Measurements from ENCODE around the gene LRRC47. TPM values are rescaled to one million over a fixed set of nuclear protein-coding genes. Genes with fewer than 3 reads are reported as not detected.
"Not testable (repeated sequence)": the region's sequence is repeated elsewhere in the genome, so short reads cannot be mapped to it uniquely, and the experiment has no call there.

Gene LRRC47
- total and polyA plus RNA-seq, 4 experiments from 2014 or later: 19.0 to 58.0 (median 47.1) TPM

DNA sequence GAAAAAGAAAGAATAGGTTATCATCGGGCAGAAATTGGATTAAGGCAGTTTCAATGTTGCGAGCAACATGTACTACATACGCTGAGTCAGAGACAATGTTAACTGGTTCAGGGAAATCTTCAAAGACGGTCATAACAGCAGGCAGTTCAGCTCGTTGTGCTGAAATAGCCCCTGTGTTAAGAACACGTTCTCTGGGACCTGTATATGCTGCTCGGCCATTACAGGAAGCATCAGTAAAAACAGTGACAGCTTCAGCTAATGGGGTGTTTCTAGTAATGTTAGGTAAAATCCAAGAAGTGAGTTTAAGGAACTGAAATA lies 8.3 kb upstream of the LRRC47 start:
- H3K36me3 Mint-ChIP-seq; H3K4me3 Mint-ChIP-seq; POLR2A ChIA-PET (ENCODE audit: partially characterized antibody); H3K9me3 ChIP-seq (ENCODE audit: control insufficient read depth in 1 of 2, low read length in 2 of 2); H3K4me3 ChIP-seq (ENCODE audit: low read length in 2 of 2); H3K27ac ChIP-seq (ENCODE audit: low read depth, low read length); H3K9me3 Mint-ChIP-seq; DNase-seq; intact Hi-C loops (cut with micrococcal nuclease); H3K36me3 ChIP-seq (ENCODE audit: insufficient read depth, low read length); H3K4me1 Mint-ChIP-seq; H3K27ac Mint-ChIP-seq; H3K27me3 ChIP-seq (ENCODE audit: insufficient read depth, low read length); H3K4me1 ChIP-seq (ENCODE audit: insufficient read depth, low read length): not testable (repeated sequence)
- H3K27me3 Mint-ChIP-seq: peaks cover 9 to 19% of the 10 kb centered on the region in 2 donors
- CTCF ChIA-PET (ENCODE audit: partially characterized antibody): interaction anchor here (1.5 kb wide), 1 partner anchor 29 kb away, joined by 3 read pairs; no protein-coding TSS in a partner anchor

DNA sequence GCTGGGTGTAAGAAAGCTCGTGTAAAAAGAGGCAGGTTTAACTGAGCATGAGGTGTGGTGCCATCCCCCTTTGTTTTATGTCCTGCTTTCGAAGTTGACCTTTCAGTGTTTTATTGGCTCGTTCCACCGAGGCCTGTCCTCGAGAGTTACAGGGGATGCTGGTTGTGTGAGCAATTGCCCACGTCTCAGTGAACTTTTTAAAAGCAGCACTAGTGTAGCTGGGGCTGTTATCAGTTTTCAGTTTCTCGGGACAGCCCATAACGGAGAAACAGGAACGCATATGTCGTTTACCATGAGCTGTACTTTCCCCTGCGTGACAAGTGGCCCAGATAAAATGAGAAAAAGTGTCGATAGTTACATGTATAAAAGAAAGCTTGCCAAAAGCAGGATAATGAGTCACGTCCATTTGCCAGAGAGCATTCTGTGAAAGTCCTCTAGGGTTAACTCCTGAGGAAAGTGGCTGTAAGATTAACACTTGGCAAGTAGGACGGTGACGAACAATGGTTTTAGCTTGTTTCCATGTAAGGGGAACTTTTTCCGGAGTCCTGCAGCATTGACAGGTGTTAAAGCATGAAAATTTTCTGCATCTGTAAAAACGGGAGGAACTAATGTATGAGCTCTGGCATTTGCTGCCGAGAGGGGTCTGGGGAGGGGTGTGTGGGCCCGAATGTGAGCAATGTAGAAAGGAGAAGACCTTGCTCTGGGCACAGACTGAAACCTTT lies 7.8 kb upstream of the LRRC47 start:
- intact Hi-C loops (cut with micrococcal nuclease): no loop called here
- H3K36me3 ChIP-seq (ENCODE audit: insufficient read depth, low read length): no peaks in the 10 kb centered on the region
- H3K4me1 ChIP-seq (ENCODE audit: insufficient read depth, low read length): no peaks in the 10 kb centered on the region
- peak overlapping the region in 1 of 8 donors; percentile 29 for H3K4me3 Mint-ChIP-seq
- no peak overlapping the region for H3K27ac Mint-ChIP-seq
- H3K9me3 ChIP-seq (ENCODE audit: control insufficient read depth in 1 of 2, low read length in 2 of 2): no peaks in the 10 kb centered on the region
- ChIA-PET POLR2A (ENCODE audit: partially characterized antibody) (no interaction called here), CTCF (ENCODE audit: partially characterized antibody) (interaction anchor here (1.5 kb wide), 1 partner anchor 28 kb away, joined by 3 read pairs; no protein-coding TSS in a partner anchor)
- peaks cover 3 to 6% (median 4%) of the 10 kb centered on the region in 4 donors for H3K4me1 Mint-ChIP-seq
- H3K9me3 Mint-ChIP-seq: peaks cover 0 to 5% (median 0%) of the 10 kb centered on the region in 8 donors
- no peak overlapping the region for H3K27ac ChIP-seq (ENCODE audit: low read depth, low read length)
- H3K4me3 ChIP-seq (ENCODE audit: low read length in 2 of 2): no peak overlapping the region
- no peak for DNase-seq
- no peaks in the 10 kb centered on the region for H3K36me3 Mint-ChIP-seq
- no peaks in the 10 kb centered on the region for H3K27me3 ChIP-seq (ENCODE audit: insufficient read depth, low read length)
- peaks cover 9 to 19% of the 10 kb centered on the region in 2 donors for H3K27me3 Mint-ChIP-seq

DNA sequence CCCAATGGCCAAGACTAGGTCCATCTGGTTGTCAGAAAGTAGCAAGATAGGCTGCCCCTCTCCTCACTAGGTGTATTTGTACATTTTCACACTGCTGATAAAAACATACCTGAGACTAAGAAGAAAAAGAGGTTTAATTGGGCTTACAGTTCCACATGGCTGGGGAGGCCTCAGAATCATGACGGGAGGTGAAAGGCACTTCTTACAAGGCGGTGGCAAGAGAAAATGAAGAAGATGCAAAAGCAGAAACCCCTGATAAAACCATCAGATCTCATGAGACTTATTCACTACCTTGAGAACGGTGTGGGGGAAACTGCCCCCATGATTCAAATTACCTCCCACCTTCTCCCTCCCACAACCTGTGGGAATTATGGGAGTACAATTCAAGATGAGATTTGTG lies 4.5 kb upstream of the LRRC47 start:
- intact Hi-C loops (cut with micrococcal nuclease); H3K36me3 ChIP-seq (ENCODE audit: insufficient read depth, low read length); H3K9me3 ChIP-seq (ENCODE audit: control insufficient read depth in 1 of 2, low read length in 2 of 2); POLR2A ChIA-PET (ENCODE audit: partially characterized antibody); H3K4me1 ChIP-seq (ENCODE audit: insufficient read depth, low read length); H3K4me3 ChIP-seq (ENCODE audit: low read length in 2 of 2); H3K4me3 Mint-ChIP-seq; DNase-seq; H3K9me3 Mint-ChIP-seq; H3K27ac ChIP-seq (ENCODE audit: low read depth, low read length); H3K27me3 ChIP-seq (ENCODE audit: insufficient read depth, low read length); H3K36me3 Mint-ChIP-seq: not testable (repeated sequence)
- peaks cover 12 to 17% (median 15%) of the 10 kb centered on the region in 4 donors for H3K4me1 Mint-ChIP-seq
- CTCF ChIA-PET (ENCODE audit: partially characterized antibody): interaction anchor here (1.0 to 1.4 kb wide), 3 partner anchors 25 to 68 kb away, joined by 3 read pairs; no protein-coding TSS in a partner anchor
- peaks cover 7 to 22% of the 10 kb centered on the region in 2 donors for H3K27me3 Mint-ChIP-seq
- H3K27ac Mint-ChIP-seq: peak overlapping the region in 2 of 7 donors; percentile 54 to 59

DNA sequence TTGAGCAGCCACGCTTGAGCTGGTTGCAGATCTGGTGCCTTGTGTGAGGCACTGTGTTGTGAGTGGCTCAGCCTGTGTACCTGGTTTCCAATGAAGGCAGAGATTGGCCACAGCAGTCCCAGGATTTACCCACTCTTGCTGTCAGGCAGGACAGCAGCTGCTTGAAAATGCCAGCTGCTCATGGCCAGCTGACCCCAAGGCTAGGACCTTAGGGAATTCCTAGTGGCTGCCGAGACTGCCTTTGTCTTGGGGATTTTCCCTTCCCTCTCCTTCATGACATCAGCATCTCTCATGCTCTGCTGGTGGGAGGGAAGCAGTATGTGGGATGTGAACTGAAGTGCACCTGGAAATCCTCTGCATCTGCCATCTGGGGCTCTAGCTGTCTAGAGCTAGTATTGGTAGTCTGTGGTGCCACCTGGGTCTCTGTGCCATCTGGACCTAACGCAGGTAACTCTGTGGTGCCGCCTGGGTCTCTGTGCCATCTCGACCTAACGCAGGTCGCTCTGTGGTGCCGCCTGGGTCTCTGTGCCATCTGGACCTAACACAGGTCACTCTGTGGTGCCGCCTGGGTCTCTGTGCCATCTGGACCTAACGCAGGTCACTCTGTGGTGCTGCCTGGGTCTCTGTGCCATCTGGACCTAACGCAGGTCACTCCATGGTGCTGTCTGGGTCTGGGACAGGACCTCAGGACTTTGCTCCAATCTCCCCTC lies 3.8 kb upstream of the LRRC47 start:
- no peaks in the 10 kb centered on the region for H3K9me3 ChIP-seq (ENCODE audit: control insufficient read depth in 1 of 2, low read length in 2 of 2)

DNA sequence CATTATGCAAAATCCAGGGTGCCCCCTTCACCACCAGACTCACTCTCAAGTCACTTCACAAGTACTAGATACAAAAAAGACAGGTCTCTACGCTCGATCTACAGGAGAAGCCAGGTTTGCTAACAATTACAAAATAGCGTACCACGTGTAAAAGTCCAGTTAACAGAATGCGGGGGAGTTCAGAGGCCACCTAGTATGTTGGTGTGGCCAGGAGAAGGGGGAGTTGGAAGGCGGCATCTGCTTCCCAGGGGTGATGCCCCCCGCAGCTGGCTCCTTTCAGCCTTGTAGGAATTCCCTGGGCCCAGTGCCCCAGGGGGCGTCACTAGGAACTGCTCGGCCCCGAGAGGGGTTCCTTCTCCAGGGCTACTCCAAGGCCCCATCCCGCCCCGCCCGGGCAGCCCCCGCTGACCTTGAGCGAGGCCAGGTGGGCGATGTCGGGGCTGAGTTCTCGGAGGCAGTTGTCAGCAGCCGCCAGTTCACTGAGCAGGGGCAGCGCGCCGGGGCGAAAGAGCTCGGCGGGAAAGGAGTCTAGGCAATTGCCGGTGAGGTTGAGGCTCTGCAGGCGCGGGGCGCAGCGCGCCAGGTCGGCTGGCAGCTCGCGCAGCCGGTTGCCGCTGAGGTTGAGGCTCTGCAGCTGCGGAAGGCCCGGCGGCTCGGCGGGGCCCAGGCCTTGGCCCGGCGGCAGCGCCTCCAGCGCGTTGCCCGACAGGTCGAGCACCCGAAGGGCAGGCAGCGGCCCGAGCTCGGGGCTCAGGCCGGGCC lies 664 bp downstream of the LRRC47 start:
- ChIA-PET POLR2A (ENCODE audit: partially characterized antibody) (interaction anchor here (0.7 to 2.0 kb wide), 9 partner anchors 8 to 171 kb away, joined by 3 to 18 read pairs (median 4); partner anchors contain the start of genes C1orf174, CEP104, DFFB and TPRG1L), CTCF (ENCODE audit: partially characterized antibody) (interaction anchor here (1.0 kb wide), 1 partner anchor 8 kb away, joined by 3 read pairs; no protein-coding TSS in a partner anchor)
- H3K4me3 ChIP-seq (ENCODE audit: low read length in 2 of 2): peak overlapping the region; percentile 2 to 65
- Mint-ChIP-seq H3K4me3 (peak overlapping the region; percentile 80 to 91 (median 88)), H3K9me3 (peaks cover 0 to 5% (median 0%) of the 10 kb centered on the region in 8 donors), H3K36me3 (peaks cover 0 to 20% of the 10 kb centered on the region in 2 donors), H3K27me3 (peaks cover 0 to 6% of the 10 kb centered on the region in 2 donors), H3K4me1 (peaks cover 20 to 55% (median 30%) of the 10 kb centered on the region in 4 donors), H3K27ac (peak overlapping the region; percentile 25 to 81 (median 59))
- H3K9me3 ChIP-seq (ENCODE audit: control insufficient read depth in 1 of 2, low read length in 2 of 2): no peaks in the 10 kb centered on the region
- H3K36me3 ChIP-seq (ENCODE audit: insufficient read depth, low read length): no peaks in the 10 kb centered on the region
- H3K27ac ChIP-seq (ENCODE audit: low read depth, low read length): peak overlapping the region; percentile 59
- H3K27me3 ChIP-seq (ENCODE audit: insufficient read depth, low read length): no peaks in the 10 kb centered on the region
- peak in 1 of 5 donors; percentile 14 for DNase-seq
- H3K4me1 ChIP-seq (ENCODE audit: insufficient read depth, low read length): peaks cover 41% of the 10 kb centered on the region
- intact Hi-C loops (cut with micrococcal nuclease): loop anchor here (1.0 kb wide), 4 partner anchors 48 to 145 kb away; partner anchors contain the start of genes C1orf174, CEP104, DFFB and WRAP73

More for the DNA sequence above, 3.8 kb upstream of the LRRC47 start:
- Mint-ChIP-seq H3K36me3 (peaks cover 0 to 8% of the 10 kb centered on the region in 2 donors), H3K27me3 (peaks cover 7 to 18% of the 10 kb centered on the region in 2 donors), H3K4me3 (peak overlapping the region in 1 of 8 donors; percentile 25), H3K27ac (peak overlapping the region in 1 of 7 donors; percentile 66), H3K4me1 (peaks cover 15 to 22% (median 19%) of the 10 kb centered on the region in 4 donors), H3K9me3 (peaks cover 0 to 5% (median 0%) of the 10 kb centered on the region in 8 donors)
- Histone ChIP-seq H3K4me1 (ENCODE audit: insufficient read depth, low read length) (peaks cover 14% of the 10 kb centered on the region), H3K27ac (ENCODE audit: low read depth, low read length) (no peak overlapping the region), H3K36me3 (ENCODE audit: insufficient read depth, low read length) (no peaks in the 10 kb centered on the region), H3K27me3 (ENCODE audit: insufficient read depth, low read length) (no peaks in the 10 kb centered on the region), H3K4me3 (ENCODE audit: low read length in 2 of 2) (no peak overlapping the region)
- intact Hi-C loops (cut with micrococcal nuclease): no loop called here
- POLR2A ChIA-PET (ENCODE audit: partially characterized antibody): no interaction called here
- no peak for DNase-seq
- CTCF ChIA-PET (ENCODE audit: partially characterized antibody): interaction anchor here (1.0 kb wide), 1 partner anchor 24 kb away, joined by 3 read pairs; no protein-coding TSS in a partner anchor

DNA sequence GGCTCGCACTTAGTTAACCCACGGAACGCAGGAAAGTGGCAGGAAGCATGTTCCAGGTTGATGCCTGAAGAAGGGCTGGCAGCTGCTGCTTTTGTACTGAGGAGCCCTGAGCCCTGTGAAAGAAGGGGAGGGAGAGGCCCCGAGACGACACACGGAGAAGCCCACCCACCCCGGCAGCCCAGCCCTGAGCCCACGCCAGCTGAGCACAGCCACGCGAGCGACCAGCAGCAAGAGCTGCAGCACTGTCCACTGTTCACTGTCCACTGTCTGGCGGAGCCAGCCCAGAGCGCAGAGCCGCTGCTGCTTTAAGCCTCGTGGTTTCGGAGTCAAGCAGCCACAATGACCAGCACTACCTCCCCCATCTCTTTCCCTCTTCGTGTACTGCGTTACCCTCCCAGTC lies 5.3 kb downstream of the LRRC47 start:
- DNase-seq: no peak
- peaks cover 0 to 2% (median 0%) of the 10 kb centered on the region in 8 donors for H3K9me3 Mint-ChIP-seq
- peaks cover 20 to 73% (median 36%) of the 10 kb centered on the region in 4 donors for H3K4me1 Mint-ChIP-seq
- no peaks in the 10 kb centered on the region for H3K27me3 Mint-ChIP-seq
- peaks cover 55% of the 10 kb centered on the region for H3K4me1 ChIP-seq (ENCODE audit: insufficient read depth, low read length)
- H3K27ac ChIP-seq (ENCODE audit: low read depth, low read length): no peak overlapping the region
- H3K9me3 ChIP-seq (ENCODE audit: control insufficient read depth in 1 of 2, low read length in 2 of 2): no peaks in the 10 kb centered on the region
- H3K27me3 ChIP-seq (ENCODE audit: insufficient read depth, low read length): no peaks in the 10 kb centered on the region
- H3K4me3 Mint-ChIP-seq: no peak overlapping the region
- H3K36me3 Mint-ChIP-seq: peaks cover 3 to 30% of the 10 kb centered on the region in 2 donors
- no peak overlapping the region for H3K27ac Mint-ChIP-seq
- H3K4me3 ChIP-seq (ENCODE audit: low read length in 2 of 2): no peak overlapping the region
- POLR2A ChIA-PET (ENCODE audit: partially characterized antibody): no interaction called here
- H3K36me3 ChIP-seq (ENCODE audit: insufficient read depth, low read length): peaks cover 13% of the 10 kb centered on the region
- CTCF ChIA-PET (ENCODE audit: partially characterized antibody): no interaction called here
- intact Hi-C loops (cut with micrococcal nuclease): no loop called here

Measured in CD4-positive, alpha-beta memory T cell (primary cell).